CMK (cell line): ENCODE data around the gene PARD6G.
"Not testable (repeated sequence)": the region's sequence is repeated elsewhere in the genome, so short reads cannot be mapped to it uniquely, and the experiment has no call there.

Experiments used
- DNase-seq: peaks from one replicate; pipeline ENCODE4 v3.0.0-alpha.2; 2010; ENCODE audit warnings: low read depth

PARD6G gene, protein sequence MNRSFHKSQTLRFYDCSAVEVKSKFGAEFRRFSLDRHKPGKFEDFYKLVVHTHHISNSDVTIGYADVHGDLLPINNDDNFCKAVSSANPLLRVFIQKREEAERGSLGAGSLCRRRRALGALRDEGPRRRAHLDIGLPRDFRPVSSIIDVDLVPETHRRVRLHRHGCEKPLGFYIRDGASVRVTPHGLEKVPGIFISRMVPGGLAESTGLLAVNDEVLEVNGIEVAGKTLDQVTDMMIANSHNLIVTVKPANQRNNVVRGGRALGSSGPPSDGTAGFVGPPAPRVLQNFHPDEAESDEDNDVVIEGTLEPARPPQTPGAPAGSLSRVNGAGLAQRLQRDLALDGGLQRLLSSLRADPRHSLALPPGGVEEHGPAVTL

DNA sequence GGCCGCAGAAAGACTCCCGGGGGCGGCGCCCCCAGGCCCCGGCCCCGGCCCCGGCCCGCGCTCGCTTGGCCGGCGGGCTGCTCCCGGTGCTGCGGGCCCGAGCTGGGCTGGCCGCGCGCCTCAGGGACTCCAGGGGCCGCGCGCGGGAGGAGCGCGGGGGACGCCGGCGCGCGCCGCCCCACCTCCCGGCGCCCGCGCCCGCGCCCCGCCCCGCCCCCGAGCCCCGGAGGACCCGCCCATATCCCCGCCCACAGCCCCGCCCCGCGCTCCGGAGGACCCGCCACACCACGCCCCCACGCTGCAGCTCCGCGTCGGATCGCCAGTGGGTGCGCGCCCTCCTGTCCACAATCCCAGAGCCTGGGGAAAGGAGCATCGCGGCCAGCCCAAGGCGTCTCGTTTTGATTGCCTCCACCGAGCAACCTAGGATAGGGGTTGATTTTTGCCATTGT lies at the start of gene PARD6G:
Gene PARD6G (minus strand): TSS at position 122 of the 449 bp plus-strand sequence. CDS start 166 bp downstream, outside the sequence.
- DNase-seq = no peak

DNA sequence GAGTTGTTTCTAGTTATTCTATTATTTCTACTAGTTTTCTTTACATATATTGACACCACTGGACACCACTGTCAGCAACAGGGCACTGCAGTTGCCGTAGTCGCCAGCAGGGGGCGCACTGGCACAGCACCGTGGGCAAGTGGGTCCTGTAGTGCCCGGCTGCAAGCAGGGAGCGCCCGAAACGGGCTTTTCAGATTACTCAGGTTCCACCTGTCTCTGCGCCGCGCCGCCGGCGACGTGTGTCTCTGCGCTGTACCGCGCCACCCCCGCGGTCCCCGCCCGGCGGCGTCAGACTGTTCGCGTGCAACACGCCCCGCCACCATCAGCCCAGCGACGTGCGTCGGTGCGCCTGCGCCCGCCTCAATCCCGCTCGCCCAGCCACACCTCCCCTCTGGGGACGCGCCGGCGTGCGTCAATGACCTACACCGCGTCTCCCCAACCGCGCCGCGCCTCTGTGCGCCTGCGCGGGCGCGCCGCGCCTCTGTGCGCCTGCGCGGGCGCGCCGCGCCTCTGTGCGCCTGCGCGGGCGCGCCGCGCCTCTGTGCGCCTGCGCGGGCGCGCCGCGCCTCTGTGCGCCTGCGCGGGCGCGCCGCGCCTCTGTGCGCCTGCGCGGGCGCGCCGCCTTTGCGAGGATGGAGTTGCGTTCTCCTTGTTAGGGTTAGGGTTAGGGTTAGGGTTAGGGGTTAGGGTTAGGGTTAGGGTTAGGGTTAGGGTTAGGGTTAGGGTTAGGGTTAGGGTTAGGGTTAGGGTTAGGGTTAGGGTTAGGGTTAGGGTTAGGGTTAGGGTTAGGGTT lies 15.1 kb upstream of the PARD6G start:
- DNase-seq = not testable (repeated sequence)

DNA sequence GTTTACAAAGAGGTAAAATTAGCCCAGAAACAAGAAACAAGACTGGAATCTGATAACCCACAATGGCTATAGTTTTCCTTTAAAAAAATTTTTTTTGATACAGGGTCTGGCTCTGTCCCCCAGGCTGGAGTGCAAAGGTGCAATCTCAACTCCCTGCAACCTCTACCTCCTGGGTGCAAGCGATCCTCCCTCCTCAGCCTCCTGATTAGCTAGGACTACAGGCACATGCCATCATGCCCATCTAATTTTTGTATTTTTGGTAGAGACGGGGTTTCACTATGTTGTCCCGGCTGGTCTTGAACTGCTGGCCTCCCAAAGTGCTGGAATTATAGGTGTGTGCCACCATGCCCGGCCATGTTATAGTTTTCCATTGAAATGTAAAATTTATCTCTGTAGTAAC lies 12.3 kb upstream of the PARD6G start:
- no peak for DNase-seq

DNA sequence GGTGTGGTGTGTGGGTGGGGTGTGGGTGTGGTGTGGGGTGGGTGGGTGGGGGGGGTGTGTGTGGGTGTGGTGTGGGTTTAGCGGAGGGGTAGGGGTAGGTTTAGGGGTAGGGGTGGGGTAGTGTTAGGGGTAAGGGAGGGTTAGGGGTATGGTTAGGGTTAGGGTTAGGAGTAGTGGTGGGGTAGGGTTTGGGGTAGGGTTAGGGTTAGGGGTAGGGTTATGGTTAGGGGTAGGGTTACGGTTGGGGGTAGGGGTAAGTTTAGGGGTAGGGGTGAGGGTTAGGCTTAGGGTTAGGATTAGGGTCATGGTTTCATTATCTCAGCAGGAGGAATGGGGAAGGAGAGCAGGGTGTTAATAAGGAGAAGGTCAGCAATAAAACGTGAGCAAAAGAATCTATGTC lies 11.3 kb upstream of the PARD6G start:
- no peak for DNase-seq

DNA sequence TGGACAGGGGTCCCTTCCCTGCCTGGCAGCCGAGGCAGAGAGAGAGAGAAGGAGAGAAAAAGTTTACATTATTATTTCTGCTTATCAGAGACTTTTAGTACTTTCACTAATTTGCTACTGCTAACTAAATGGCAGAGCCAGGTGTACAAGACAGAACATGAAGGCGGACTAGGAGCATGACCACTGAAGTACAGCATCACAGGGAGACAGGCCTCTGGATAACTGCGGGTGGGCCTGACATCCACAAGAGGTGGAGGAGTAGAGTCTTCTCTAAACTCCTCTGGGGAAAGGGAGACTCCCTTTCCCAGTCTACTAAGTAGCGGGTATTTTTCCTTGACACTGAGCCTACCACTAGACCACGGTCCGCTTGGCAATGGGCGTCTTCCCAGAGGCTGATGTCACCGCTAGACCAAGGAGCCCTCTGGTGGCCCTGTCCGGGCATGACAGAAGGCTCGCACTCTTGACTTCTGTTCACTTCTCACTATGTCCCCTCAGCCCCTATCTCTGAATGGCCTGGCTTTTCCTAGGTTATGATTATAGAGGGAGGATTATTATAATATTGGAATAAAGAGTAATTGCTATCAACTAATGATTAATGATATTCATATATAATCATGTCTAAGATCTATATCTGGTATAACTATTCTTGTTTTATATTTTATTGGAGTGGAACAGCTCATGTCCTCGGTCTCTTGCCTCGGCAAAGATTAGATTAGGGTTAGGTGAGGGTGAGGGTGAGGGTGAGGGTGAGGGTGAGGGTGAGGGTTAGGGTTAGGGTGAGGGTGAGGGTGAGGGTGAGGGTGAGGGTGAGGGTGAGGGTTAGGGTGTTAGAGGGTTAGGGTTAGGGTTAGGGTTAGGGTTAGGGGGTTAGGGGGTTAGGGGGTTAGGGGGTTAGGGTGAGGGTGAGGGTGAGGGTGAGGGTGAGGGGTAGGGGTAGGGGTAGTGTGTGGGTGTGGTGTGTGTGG lies 10.5 kb upstream of the PARD6G start:
- DNase-seq = not testable (repeated sequence)

DNA sequence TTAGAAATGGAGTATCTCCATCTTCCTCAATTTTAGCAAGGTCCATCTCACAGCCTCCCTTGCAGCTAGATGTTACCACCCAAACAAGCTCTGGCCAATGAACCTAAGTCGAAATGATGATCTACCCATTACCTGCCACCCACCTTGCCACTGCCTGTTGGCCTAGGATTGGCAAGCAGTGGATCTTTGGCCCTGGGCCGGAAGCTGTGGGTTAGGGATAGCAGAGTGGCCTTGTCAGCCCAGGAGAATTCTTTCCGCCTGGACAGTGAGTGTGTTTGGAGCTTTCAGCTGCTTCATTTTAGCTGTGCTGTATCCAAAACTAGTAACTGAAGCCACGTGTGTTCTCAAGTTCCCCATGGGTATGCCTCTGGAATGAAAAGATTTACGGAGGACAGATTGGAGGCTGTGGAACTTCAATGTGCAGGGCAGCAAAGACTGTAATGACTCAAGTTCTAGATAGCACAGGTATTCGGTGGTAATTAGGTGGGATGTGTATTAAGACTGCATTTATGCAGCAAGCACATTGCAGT lies 7.7 kb upstream of the PARD6G start:
- DNase-seq = no peak

DNA sequence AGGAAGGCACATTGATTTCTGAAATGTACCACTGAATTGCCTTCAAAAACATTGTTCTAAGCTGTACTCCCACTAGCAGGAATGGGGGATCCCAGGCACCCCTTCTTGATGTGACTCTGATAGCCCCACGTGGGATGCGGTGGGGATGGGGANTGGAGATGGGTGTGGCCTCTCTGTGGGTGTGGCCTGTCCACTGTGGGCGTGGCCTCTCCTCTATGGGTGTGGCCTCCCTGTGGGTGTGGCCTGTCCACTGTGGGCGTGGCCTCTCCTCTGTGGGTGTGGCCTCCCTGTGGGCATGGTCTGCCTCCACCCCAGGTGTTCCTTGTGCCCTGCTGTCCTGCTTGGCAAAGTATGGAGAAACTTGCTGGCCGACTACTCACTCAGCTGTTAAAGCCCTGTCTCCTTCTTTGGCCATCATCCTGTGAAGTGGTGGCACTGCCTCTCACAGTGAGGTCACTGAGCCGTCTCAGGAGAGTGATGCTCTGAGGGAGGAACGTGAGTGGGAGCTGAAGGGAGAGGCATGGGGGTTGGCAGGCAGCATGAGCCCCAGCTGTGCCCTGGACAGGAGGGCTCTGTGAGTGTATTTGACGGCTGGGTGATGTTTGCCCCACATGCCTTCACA lies 6.7 kb upstream of the PARD6G start:
- DNase-seq = no peak

DNA sequence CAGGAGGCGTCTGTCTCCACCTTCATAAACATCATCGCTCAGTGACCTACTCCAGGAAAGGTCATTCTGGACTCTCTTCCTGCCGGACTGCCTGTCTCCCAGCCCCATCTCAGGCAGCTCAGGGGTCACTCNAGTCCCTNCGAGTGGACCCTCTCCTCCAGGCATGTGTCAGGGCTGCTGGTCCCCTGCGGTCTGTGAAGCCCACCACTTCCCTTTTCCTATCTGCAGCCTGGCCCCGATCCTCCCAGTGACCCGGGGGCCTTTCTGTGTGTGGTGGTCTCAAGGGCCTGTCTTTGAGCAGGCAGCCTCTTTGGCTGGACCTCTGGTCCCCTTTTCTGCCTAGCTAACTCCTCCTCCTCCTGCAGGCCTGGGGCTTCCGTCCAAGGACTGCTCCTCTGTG lies 5.9 kb upstream of the PARD6G start:
- DNase-seq = no peak

DNA sequence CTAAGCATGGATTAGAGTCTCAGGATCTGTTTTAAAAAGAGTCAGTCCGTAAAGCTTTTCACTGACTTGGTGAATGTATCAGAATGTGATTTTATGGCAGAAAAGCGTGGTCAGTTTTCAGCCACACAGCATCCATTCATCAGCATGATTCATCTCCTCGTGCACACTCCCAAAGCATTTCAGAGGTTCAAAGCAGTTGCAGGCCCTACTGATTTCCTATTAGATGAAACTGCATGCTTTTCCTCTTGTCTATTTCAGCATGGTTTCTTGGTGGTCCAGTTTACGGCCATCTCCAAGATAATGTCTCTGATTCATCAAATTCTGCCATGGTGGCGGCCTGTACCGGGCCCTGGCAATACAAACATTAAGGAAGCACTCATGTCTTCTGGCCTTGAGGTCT lies 4.8 kb upstream of the PARD6G start:
- DNase-seq = no peak

DNA sequence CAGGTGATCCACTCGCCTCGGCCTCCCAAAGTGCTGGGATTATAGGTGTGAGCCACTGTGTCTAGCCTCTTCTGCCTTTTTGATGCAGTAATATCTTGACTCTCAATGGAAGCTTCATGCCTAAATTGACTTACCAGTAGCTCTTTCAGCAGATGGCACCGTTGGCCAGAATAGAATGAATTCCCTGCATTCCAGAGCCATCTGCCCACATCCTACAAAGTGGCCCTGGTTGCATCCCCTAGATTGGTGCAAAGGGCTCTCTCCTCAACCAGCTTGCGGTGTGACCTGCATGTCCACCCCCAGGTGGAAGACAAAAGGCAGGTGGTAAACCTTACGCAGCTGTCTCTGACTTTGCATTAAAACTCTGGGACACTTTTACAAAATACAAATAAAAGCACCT lies 4.4 kb upstream of the PARD6G start:
- DNase-seq = no peak

DNA sequence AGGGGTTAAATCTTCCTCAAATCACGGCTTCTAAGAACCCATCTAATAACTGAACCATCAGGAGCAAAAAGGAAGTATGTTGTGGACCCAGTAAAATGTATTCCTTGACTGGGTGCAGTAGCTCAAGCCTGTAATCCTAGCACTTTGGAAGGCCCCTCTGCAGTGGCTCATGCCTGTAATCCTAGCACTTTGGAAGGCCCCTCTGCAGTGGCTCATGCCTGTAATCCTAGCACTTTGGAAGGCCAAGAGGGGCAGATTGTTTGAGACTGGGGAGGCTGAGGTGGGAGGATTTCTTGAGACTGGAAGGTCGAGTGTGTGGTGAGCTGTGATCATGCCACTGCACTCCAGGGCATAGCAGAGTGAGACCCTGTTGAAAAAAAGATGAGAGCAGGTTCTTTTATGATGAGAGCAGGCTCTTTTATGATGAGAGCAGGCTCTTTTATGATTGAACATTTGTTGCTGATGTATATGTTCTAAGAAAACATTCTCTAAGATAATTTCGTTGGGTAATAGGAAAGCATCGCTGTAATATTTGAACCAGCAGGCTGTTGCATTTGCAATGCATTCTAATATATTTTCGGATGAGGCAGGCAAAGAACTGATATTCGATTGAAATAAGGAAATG lies 3.5 kb upstream of the PARD6G start:
- no peak for DNase-seq

DNA sequence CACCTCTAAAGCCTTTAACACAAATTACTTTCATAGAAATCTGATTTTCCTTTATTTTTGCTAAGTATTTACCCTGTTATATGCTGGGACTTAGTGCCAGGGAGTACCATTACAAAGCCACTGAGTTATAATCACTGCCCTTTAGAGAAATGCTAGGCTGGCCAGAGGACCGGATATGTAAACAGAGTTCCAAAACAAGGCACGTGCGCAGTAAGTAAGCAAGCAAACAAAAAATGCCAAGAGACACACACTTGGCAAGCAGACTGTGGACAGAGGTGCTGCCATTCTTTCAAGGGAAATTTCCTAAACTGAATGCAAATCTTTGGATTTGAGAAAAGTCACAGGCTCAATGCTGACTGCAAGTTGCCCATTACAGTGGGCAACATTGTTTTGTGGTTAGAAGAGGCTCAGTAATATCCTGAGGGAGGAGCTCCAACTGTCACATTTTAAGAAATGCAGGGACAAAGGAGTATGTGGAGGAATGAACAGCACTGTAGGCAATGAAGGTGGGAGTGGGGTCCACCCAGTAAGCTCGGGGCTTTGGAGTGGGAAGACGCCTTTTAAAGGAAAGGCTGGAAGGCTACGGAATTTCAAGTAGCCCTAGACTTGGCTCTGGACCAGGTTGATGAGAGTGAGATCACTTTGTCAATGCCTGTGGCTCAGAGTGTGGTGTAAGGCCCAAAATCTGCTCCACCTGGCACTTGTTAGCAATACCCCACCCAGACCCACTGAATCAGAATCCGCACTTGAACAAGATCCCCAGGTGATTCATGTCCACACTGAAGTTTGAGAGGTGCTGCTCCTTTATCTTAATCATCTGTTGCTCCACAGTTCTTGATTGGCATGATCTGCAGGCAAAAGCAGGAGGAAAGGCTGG lies 2.1 kb upstream of the PARD6G start:
- DNase-seq = no peak

DNA sequence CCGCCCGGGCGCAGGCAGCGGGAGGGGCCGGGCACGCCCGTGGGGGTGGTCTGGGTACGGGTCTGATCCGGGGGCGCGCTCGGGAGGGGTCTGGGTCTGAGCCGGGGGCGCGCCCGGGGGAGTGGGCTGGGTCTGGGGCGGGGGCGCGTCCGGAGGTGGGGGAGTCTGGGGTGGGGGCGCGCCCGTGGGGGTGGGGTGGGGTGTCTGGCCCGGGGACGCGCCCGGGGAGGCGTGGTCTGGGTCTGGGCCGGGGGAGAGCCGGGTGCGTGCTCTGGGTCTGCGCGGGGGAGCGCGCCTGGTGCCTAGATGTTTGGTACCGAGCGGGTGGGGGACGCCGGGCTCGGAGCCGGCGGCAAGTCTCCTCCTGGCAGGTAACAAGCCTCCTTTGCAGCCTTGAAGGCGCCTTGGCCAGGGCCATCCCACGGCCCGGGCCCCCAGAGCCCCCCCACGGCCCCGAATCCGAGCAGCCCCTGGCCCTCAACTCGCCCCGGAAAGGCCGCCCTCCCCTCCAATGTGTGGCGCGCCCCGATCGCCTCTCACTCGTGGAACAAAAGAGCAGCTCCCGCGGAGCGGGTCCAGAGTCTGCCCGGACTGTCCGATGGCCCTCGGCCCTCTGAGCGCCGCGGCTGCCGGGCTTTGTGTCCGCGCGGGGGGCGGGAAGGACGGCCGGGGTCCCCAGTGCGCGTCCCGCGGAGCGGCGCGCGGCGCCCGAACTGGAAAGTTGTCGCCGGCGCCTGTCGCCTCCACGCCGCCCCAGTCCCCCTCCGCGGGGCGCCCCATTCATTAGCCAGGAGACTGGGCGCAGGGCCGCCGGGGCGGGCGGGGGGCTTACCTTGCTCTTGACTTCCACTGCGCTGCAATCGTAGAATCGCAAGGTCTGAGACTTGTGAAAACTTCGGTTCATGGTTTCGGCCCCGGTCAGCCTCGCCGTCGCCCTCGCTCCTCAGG lies 595 bp downstream of the PARD6G start:
- DNase-seq = no peak

DNA sequence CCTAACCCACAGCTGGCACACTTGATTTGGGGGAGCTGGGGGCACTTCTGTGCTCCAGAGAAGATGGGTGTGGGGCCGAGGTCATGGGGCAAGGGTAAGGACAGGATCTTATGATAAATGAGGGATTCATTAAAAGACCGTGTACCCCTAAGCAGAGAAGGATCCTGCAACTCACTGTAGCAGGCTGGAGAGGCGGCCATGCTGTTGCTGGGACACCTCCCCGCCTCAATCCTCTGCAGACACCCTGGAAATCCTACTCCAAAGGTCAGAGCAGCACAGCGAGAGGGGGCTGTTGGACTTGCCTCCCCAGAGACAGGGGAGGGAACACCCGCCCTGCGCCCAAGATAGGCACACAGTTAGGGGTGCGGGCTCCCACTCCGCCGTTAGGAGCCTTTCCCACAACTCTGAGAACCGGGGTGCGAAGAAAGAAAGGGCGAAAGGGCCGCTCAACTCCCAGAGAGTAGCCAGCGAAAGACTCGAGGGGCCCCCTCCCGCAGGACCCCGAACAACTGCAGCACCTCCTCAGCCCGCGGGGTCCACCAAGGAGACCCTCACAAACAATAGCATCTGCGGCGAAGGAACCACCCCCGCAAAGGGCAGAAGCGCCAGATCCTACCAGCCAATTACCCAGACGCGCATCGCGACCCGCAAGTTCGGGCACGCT lies 1.4 kb downstream of the PARD6G start:
- DNase-seq = no peak

DNA sequence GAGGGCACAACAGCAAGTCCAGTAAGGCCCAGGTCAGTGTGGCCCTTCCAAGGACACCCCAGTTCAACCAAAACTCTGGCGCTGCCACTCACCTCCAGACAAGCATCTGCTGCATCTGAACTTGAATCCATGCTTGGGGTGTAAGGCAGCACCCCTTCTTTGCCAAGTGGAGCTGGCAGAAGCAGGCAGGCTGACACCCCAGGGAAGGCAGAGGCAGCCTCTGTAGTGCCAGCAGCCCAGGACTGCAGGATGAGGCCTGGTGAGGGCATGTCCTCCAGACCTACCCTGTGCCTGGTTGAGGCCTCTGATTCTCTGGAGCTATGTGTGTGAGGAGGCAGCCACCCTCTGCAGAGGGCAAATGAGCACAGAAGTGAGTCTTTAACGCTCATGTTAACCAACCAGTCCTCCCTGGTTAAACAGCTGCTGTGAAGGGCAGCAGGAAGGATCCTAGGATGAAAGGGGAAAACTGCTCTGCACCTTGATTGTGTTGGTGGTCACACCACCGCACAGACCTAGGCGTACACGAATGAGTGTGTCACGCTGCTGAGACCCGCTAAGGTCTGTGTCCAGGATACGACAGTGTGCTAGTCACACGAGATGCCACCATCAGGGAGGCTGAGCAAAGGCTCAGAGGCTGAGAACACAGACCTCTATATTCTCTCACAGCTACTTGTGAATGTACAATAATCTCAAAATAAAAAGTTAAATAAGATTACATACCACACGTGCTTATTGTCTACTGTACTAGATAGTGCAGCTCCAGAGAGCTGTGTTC lies 2.2 kb downstream of the PARD6G start:
- DNase-seq = no peak

DNA sequence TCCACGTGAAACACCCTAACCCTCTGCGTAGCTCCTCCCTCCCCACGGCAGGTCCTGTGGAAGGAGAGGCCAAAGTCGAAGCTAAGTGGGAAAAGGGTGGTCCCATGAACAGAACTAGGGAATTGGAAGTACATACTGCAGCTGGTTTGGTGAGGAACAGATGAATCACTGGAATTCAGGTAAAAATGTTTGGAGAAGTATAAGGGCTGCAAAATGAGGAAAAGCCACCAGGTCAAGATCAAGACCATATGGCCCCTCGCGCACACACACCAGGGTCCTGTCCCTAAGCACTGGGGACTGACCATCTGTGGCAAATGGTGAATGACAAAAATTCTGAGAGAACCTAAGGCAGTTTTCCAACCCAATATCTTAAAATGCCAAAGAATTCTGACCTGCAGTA lies 3.1 kb downstream of the PARD6G start:
- DNase-seq = no peak

DNA sequence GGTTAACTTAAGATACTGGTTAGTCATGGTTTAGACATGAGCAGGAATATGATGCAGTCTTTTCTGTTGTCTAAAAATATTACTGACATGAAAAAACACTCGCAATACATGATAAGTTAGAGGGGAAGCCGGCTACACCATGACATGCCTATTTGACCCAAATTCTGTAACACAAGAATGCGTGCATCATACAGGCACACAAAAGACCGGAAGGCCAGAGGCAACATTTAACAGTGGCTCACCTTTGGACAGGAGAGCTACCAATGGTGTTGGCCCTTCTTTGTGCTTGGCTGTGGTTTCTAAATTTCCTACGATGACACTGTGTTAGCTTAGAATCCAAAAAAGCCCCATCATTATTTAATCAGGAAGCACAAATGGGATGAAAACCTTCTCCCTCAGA lies 4.1 kb downstream of the PARD6G start:
- no peak for DNase-seq
